ENCODE results near the gene PKNOX2.
A peak's percentile ranks its signal among the peaks of the same experiment; 100 is the strongest.

Gene PKNOX2

GRCh38 chr11:125404811-125405790 is 240.6 kb downstream of the PKNOX2 start:
- no peak overlapping the region for H3K27ac Mint-ChIP-seq
- no peaks in the 10 kb centered on the region for H3K9me3 Mint-ChIP-seq
- H3K4me3 Mint-ChIP-seq = no peak overlapping the region
- peaks cover 80% of the 10 kb centered on the region for H3K27me3 Mint-ChIP-seq
- no peaks in the 10 kb centered on the region for H3K36me3 Mint-ChIP-seq
- peak; percentile 77 for ATAC-seq
- peaks cover 10% of the 10 kb centered on the region for H3K4me1 Mint-ChIP-seq

GRCh38 chr11:125407046-125407445 is 242.5 kb downstream of the PKNOX2 start:
- Mint-ChIP-seq H3K4me1 (peaks cover 10% of the 10 kb centered on the region), H3K4me3 (no peak overlapping the region), H3K9me3 (no peaks in the 10 kb centered on the region), H3K36me3 (no peaks in the 10 kb centered on the region), H3K27ac (no peak overlapping the region), H3K27me3 (peaks cover 83% of the 10 kb centered on the region)
- no peak for ATAC-seq

- Mint-ChIP-seq H3K9me3 (no peaks in the 10 kb centered on the region), H3K36me3 (no peaks in the 10 kb centered on the region), H3K4me1 (peaks cover 16% of the 10 kb centered on the region), H3K27ac (no peak overlapping the region), H3K27me3 (peaks cover 80% of the 10 kb centered on the region), H3K4me3 (no peak overlapping the region)
- ATAC-seq = no peak
Measured at GRCh38 chr11:125408311-125408711, 243.8 kb downstream of the PKNOX2 start.

GRCh38 chr11:125410091-125410490 is 245.5 kb downstream of the PKNOX2 start:
- H3K27me3 Mint-ChIP-seq = peaks cover 66% of the 10 kb centered on the region
- H3K4me3 Mint-ChIP-seq = no peak overlapping the region
- H3K36me3 Mint-ChIP-seq = no peaks in the 10 kb centered on the region
- H3K27ac Mint-ChIP-seq = no peak overlapping the region
- peaks cover 10% of the 10 kb centered on the region for H3K4me1 Mint-ChIP-seq
- no peak for ATAC-seq
- H3K9me3 Mint-ChIP-seq = no peaks in the 10 kb centered on the region

- Mint-ChIP-seq H3K4me1 (peaks cover 6% of the 10 kb centered on the region), H3K9me3 (no peaks in the 10 kb centered on the region), H3K27me3 (peaks cover 56% of the 10 kb centered on the region), H3K27ac (no peak overlapping the region), H3K4me3 (no peak overlapping the region), H3K36me3 (no peaks in the 10 kb centered on the region)
- ATAC-seq = no peak
Measured at GRCh38 chr11:125412177-125412496, 247.6 kb downstream of the PKNOX2 start.

- Mint-ChIP-seq H3K4me1 (peaks cover 6% of the 10 kb centered on the region), H3K36me3 (no peaks in the 10 kb centered on the region), H3K9me3 (no peaks in the 10 kb centered on the region), H3K27ac (no peak overlapping the region), H3K27me3 (peaks cover 58% of the 10 kb centered on the region), H3K4me3 (no peak overlapping the region)
- ATAC-seq = no peak
Measured at GRCh38 chr11:125412509-125412908, 248.0 kb downstream of the PKNOX2 start.

GRCh38 chr11:125413226-125413625 is 248.7 kb downstream of the PKNOX2 start:
- H3K27ac Mint-ChIP-seq = no peak overlapping the region
- no peak for ATAC-seq
- H3K27me3 Mint-ChIP-seq = peaks cover 58% of the 10 kb centered on the region
- H3K9me3 Mint-ChIP-seq = no peaks in the 10 kb centered on the region
- H3K4me3 Mint-ChIP-seq = no peak overlapping the region
- H3K4me1 Mint-ChIP-seq = peaks cover 6% of the 10 kb centered on the region
- H3K36me3 Mint-ChIP-seq = no peaks in the 10 kb centered on the region

- H3K4me3 Mint-ChIP-seq = no peak overlapping the region
- peaks cover 55% of the 10 kb centered on the region for H3K27me3 Mint-ChIP-seq
- peaks cover 6% of the 10 kb centered on the region for H3K4me1 Mint-ChIP-seq
- H3K36me3 Mint-ChIP-seq = no peaks in the 10 kb centered on the region
- no peak for ATAC-seq
- H3K9me3 Mint-ChIP-seq = no peaks in the 10 kb centered on the region
- H3K27ac Mint-ChIP-seq = no peak overlapping the region
Measured at GRCh38 chr11:125414121-125414520, 249.6 kb downstream of the PKNOX2 start.

- Mint-ChIP-seq H3K27me3 (peaks cover 25% of the 10 kb centered on the region), H3K4me3 (no peak overlapping the region), H3K4me1 (peaks cover 6% of the 10 kb centered on the region), H3K9me3 (no peaks in the 10 kb centered on the region), H3K36me3 (no peaks in the 10 kb centered on the region), H3K27ac (no peak overlapping the region)
- ATAC-seq = no peak
Measured at GRCh38 chr11:125416981-125417935, 252.7 kb downstream of the PKNOX2 start.

- peaks cover 17% of the 10 kb centered on the region for H3K27me3 Mint-ChIP-seq
- H3K4me3 Mint-ChIP-seq = no peak overlapping the region
- H3K27ac Mint-ChIP-seq = no peak overlapping the region
- H3K36me3 Mint-ChIP-seq = no peaks in the 10 kb centered on the region
- no peaks in the 10 kb centered on the region for H3K4me1 Mint-ChIP-seq
- no peak for ATAC-seq
- no peaks in the 10 kb centered on the region for H3K9me3 Mint-ChIP-seq
Measured at GRCh38 chr11:125418396-125418795, 253.8 kb downstream of the PKNOX2 start.

- Mint-ChIP-seq H3K4me1 (no peaks in the 10 kb centered on the region), H3K4me3 (no peak overlapping the region), H3K27ac (no peak overlapping the region), H3K27me3 (peaks cover 33% of the 10 kb centered on the region), H3K9me3 (no peaks in the 10 kb centered on the region), H3K36me3 (no peaks in the 10 kb centered on the region)
- no peak for ATAC-seq
Measured at GRCh38 chr11:125422681-125423080, 258.1 kb downstream of the PKNOX2 start.

GRCh38 chr11:125423247-125423849 is 258.8 kb downstream of the PKNOX2 start:
- no peak overlapping the region for H3K27ac Mint-ChIP-seq
- H3K36me3 Mint-ChIP-seq = no peaks in the 10 kb centered on the region
- no peak for ATAC-seq
- H3K4me3 Mint-ChIP-seq = no peak overlapping the region
- no peaks in the 10 kb centered on the region for H3K4me1 Mint-ChIP-seq
- no peaks in the 10 kb centered on the region for H3K9me3 Mint-ChIP-seq
- H3K27me3 Mint-ChIP-seq = peaks cover 32% of the 10 kb centered on the region

- no peaks in the 10 kb centered on the region for H3K9me3 Mint-ChIP-seq
- H3K36me3 Mint-ChIP-seq = no peaks in the 10 kb centered on the region
- no peak overlapping the region for H3K27ac Mint-ChIP-seq
- H3K27me3 Mint-ChIP-seq = peaks cover 31% of the 10 kb centered on the region
- H3K4me3 Mint-ChIP-seq = no peak overlapping the region
- H3K4me1 Mint-ChIP-seq = no peaks in the 10 kb centered on the region
- ATAC-seq = no peak
Measured at GRCh38 chr11:125425601-125426000, 261.1 kb downstream of the PKNOX2 start.

- H3K9me3 Mint-ChIP-seq = no peaks in the 10 kb centered on the region
- H3K27ac Mint-ChIP-seq = no peak overlapping the region
- ATAC-seq = no peak
- H3K4me3 Mint-ChIP-seq = no peak overlapping the region
- no peaks in the 10 kb centered on the region for H3K4me1 Mint-ChIP-seq
- peaks cover 31% of the 10 kb centered on the region for H3K27me3 Mint-ChIP-seq
- H3K36me3 Mint-ChIP-seq = no peaks in the 10 kb centered on the region
Measured at GRCh38 chr11:125426818-125427528, 262.4 kb downstream of the PKNOX2 start.

Data from stimulated activated memory B cell treated with anti-CD40 and anti-IgM and Interleukin-4, amounts not matched to agents 10 μg/mL and 1 μg/mL and 100 μg/mL, for 72 hours (primary cell).